Coronary artery (tissue), 2 donors: ENCODE results near the gene DDX25.

Experiments used
- DNase-seq: peaks from one replicate; pipeline ENCODE4 v3.0.0-alpha.2; 2017; ENCODE audit warnings: low spot score
- H3K27ac ChIP-seq, 2 donors: fragments of 200-600 bp; sonication (generic); one replicate each; pipeline ENCODE4 v1.5.1; 2016 to 2019
- H3K4me3 ChIP-seq: fragments of 200-600 bp; sonication (generic); 2 replicates; pipeline ENCODE4 v1.5.1; 2016; ENCODE audit warnings: mild to moderate bottlenecking, moderate library complexity
- CTCF ChIP-seq: fragments of 200-600 bp; sonication (generic); IDR thresholded peaks from one replicate; pipeline ENCODE4 v1.5.1; 2019; ENCODE audit warnings: antibody characterized with exemption

DDX25 gene

GRCh38 chr11:125942771-125943428, 38.6 kb downstream of the DDX25 start:
- TF ChIP-seq CTCF = no peak
- Histone ChIP-seq H3K4me3 (no peak overlapping the region), H3K27ac (no peak overlapping the region)
- peak; percentile 64 for DNase-seq

- no peak for TF ChIP-seq CTCF
- peak; percentile 56 for DNase-seq
- Histone ChIP-seq H3K27ac (no peak overlapping the region), H3K4me3 (no peak overlapping the region)
Measured at GRCh38 chr11:125943661-125944349, 39.5 kb downstream of the DDX25 start.

- H3K27ac ChIP-seq = no peak overlapping the region
- DNase-seq = peak; percentile 55
- H3K4me3 ChIP-seq = no peak overlapping the region
- no peak for TF ChIP-seq CTCF
Measured at GRCh38 chr11:125944350-125945010, 40.2 kb downstream of the DDX25 start.

- DNase-seq = peak; percentile 12
- H3K4me3 ChIP-seq = no peak overlapping the region
- TF ChIP-seq CTCF = no peak
- H3K27ac ChIP-seq = no peak overlapping the region
Measured at GRCh38 chr11:125945011-125945796, 40.9 kb downstream of the DDX25 start.

GRCh38 chr11:125945797-125946520, 41.7 kb downstream of the DDX25 start, which contains the start of gene VSIG10L2:
Gene VSIG10L2, plus strand, starts transcription at chr11:125946044. Its CDS starts 12 bp downstream, at chr11:125946056.
- no peak within 1 kb of the TSS for H3K4me3 ChIP-seq

More at GRCh38 chr11:125945797-125946520, 41.7 kb downstream of the DDX25 start, which contains the start of gene VSIG10L2:
- no peak within 1 kb of the TSS for H3K27ac ChIP-seq
- no peak for TF ChIP-seq CTCF
- peak; percentile 50 for DNase-seq
